HG03354 (cell line): ENCODE results near the gene EPOP.

ENCODE experiments used
- ATAC-seq: cut with Tn5 transposase; IDR thresholded peaks from one replicate; pipeline ENCODE4 v1.9.1; 2021; ENCODE audit warnings: mild to moderate bottlenecking; ENCODE audit not compliant: unreplicated experiment, poor library complexity, severe bottlenecking

The EPOP gene

DNA sequence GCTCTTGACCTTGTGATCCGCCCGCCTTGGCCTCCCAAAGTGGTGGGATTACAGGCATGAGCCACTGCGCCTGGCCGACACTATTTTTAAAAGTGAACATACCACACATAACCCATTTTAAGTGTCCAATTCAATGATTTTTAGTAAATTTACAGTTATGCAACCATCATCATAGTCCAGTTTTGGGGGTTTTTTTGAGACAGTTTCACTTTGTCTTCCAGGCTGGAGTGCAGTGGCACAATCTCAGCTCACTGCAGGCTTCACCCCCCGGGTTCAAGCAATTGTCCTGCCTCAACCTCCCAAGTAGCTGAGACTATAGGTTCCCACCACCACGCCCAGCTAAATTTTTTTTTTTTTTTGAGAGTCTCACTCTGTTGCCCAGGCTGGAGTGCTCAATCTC lies 3.1 kb upstream of the EPOP start:
- no peak for ATAC-seq

- ATAC-seq = no peak
Observed at GRCh38 chr17:38676706-38677504, 2.1 kb upstream of the EPOP start.

- peak; percentile 13 for ATAC-seq
Observed at GRCh38 chr17:38674014-38674748, 576 bp downstream of the EPOP start.

DNA sequence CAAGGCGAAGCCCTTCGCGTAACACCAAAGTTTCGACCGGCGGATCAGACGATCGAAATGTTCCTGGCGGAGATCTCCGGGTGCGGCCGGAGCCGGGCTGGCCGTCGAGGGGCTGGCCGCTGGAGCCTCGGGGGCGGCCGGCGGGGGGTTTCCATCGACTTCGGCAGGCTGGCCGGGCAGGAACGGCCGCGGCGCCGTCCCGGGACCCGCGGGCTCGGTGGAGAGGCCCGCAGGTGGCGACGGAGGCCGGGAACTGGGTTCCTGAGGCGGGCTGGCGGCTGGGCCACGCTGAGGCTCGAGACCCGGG lies 1.1 kb downstream of the EPOP start:
- no peak for ATAC-seq

- ATAC-seq = no peak
Observed at GRCh38 chr17:38672788-38673706, 1.7 kb downstream of the EPOP start.

DNA sequence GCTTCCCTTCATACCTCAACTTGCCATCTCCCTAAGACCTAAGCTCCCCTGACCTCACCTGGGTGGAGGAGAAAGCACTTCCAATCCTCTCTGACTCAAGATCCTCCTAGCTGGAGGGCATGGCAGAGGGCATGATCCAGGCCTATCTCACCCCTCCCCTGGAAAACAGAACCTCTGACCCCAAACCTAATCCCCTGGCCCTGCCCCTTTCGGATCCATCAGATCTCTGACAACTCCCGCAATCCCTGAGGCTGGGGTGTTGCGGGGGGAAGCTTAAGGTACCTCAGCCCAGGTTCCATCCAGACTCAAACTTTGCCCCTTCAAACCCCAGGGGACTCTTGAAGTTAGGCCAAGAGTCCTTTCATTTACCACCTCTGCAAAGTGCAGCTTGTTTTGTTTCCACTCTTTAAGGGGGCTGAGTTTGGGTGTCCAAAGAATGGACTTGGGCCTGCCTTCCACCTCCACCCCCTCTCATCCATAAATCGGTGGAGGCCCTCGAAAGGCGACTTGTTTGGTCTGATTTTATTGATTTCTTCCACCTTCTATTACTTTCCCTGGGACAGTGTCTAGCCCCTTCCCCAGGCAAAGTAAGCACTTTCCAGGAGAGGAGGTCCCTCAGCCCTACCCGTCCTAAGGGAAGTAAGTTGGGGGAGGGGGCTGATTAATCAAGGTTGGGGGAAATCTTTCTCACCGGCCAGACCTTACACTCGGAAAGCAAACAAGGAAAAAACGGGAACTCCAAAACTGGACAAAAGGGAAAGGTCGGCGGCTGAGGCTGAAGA lies 2.6 kb downstream of the EPOP start:
- ATAC-seq = no peak

GRCh38 chr17:38669520-38669919 lies 5.2 kb downstream of the EPOP start:
- ATAC-seq = no peak

- no peak for ATAC-seq
Observed at GRCh38 chr17:38667787-38668122, 7.0 kb downstream of the EPOP start.

DNA sequence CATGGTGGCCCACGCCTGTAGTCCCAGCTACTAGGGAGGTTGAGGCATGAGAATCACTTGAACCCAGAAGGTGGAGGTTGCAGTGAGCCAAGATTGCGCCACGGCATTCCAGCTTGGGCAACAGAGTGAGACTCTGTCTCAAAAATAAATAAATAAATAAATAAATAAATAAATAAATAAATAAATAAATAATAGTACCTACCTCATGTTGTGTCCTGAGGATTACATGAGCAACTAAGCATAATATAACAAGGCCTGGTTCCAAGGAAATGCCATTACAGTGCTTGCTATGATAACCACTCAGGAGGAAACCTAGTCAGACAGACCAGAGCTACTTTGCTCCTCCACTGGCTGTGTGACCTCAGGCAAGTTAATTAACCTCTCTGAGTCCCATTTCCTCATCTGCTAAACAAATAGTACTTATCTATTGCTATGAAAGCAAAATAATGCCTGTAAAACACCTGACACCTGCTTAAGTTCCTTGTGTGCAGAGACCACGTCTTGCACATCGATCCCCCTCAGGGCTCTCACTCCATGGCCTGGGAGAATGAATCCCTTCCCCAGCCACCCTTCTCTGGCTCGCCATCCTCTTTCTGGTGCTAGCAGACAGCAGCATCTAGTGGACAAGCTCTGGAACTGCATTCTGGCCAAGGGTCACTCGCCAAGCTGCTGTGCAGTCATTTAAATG lies 7.5 kb downstream of the EPOP start:
- no peak for ATAC-seq

DNA sequence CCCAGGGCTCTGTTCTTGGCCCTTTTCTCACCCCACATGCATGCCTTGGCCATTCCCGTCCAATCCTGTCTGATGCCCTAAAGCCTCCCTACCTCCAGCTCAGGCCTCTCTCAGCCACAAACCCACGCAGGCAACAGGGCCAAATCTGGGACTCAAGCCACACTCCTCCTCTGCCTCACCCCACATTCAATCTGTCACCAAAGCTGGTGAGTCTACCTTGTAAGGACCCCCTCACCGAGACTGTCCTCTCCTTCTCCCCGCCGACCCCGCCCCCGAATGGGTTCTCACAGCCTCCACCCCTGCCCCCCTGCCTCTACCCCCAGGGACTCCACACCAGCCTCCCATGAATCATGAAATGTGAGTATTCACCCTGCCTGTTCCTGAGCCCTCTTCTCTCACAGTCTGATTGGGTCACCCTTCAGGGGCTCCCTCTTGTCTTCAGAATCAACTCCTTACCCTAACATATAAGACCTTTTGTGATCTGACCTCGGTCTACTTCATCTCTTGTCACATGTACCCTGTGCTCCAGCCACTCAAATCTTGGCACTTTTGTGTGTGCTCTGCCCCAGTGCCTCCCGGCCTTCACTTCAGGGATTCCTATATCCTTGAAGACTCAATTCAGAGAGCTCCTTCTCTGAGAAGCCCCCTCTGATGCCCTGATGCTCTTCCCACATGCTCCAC lies 10.7 kb downstream of the EPOP start:
- ATAC-seq = no peak

DNA sequence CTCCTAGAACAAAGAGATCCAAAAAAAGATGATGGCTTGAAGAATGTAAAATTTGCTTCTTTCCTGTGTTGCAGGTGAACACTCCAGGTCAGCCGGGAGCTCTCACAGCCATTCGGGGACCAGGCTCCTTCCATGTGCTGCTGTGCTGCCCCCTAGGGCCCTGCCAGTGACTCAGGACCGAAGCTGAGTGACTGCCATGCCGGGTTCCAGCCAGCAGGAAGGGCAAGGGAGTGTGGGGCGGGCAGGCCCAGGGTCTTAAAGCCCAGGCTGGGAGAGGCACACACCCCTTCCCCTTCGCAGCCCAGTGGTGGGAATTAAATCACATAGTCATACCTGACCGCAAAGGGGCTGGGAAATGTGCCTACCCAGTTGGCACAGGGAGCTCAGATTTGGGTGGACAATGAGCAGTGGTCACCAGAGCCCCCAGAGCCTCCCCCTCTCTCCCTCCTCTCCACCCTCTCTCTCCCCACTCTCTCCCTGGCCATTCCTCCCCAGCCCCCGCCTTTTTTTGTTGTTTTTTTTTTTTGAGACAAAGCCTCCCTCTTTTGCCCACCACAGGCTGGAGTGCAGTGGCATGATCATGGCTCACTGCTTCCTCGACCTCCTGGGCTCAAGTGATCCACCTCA lies 11.5 kb downstream of the EPOP start:
- no peak for ATAC-seq

- no peak for ATAC-seq
Observed at GRCh38 chr17:38660097-38661025, 14.4 kb downstream of the EPOP start.

- ATAC-seq = no peak
Observed at GRCh38 chr17:38659415-38659814, 15.3 kb downstream of the EPOP start.

GRCh38 chr17:38658741-38659345 lies 15.9 kb downstream of the EPOP start:
- no peak for ATAC-seq

DNA sequence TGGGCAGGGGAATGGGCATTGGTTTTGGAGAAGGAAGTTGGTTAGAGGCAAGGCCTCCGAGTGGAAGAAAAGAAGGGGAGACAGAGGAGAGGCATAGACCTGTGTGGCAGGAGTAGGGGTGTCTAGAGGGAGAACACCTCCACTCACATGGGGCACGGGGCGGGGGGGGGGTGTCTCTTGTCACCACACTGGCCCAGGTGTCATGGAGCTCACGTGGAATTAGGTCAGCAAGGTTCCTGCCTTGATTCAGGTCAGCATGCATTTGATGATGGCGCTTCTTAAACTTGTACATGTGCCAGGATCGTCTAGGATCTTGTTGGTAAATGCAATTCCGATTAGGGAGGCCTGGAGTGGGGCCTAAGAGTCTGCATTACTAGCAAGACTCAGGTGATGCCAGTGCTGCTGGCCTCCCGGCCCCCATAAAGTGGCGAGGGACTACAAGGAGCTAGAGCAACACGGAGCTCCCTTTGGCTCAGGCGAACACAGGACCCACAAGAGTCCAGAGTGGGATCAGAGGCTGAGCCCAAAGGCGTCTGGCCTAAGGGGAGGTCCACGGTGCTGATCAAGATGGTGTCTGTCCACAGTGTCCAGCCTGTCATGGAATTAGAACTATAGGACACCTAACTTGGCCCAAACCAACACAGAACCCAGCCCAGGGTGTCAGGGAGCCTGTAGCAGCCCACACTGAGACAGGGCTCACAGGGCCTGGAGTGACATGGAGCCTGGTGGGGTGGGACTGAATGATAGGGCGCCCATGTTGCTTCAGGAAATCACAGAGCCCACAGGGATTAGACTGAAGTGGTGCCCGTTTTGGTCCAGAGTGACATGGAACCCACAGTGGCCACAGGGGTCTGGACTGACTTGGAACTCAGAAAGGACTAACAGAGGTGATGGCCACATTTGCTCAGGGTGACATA lies 16.7 kb downstream of the EPOP start:
- ATAC-seq = no peak
